Mucosa of stomach (tissue), 1 donor: ENCODE measurements around the gene XRCC3.

Experiments used
- H3K27me3 ChIP-seq: one replicate; pipeline ENCODE4 v1.7.0; 2013; ENCODE audit warnings: mild to moderate bottlenecking, low read length; ENCODE audit not compliant: control insufficient read depth, insufficient read depth
- H3K36me3 ChIP-seq: one replicate; pipeline ENCODE4 v1.7.0; 2013; ENCODE audit warnings: low read length; ENCODE audit not compliant: control insufficient read depth, insufficient read depth
- H3K4me1 ChIP-seq: one replicate; pipeline ENCODE4 v1.7.0; 2013; ENCODE audit warnings: mild to moderate bottlenecking, low read length; ENCODE audit not compliant: control insufficient read depth, insufficient read depth
- H3K4me3 ChIP-seq: one replicate; pipeline ENCODE4 v1.7.0; 2013; ENCODE audit warnings: low read length
- H3K9ac ChIP-seq: one replicate; pipeline ENCODE4 v1.7.0; 2013; ENCODE audit warnings: mild to moderate bottlenecking, low read length, moderate library complexity
- H3K9me3 ChIP-seq: one replicate; pipeline ENCODE4 v1.7.0; 2013; ENCODE audit warnings: mild to moderate bottlenecking, low read length, moderate library complexity; ENCODE audit not compliant: control insufficient read depth
- donor health status: Pancreatic carcinoma.

XRCC3 gene

GRCh38 chr14:103718572-103718971, 3.3 kb upstream of the XRCC3 start:
- Histone ChIP-seq H3K27me3 (no peaks in the 10 kb centered on the region), H3K4me1 (peaks cover 28% of the 10 kb centered on the region), H3K4me3 (no peak overlapping the region), H3K9me3 (no peaks in the 10 kb centered on the region), H3K36me3 (no peaks in the 10 kb centered on the region), H3K9ac (no peak overlapping the region)

GRCh38 chr14:103716899-103717411, 1.7 kb upstream of the XRCC3 start:
- H3K27me3 ChIP-seq: no peaks in the 10 kb centered on the region
- H3K9ac ChIP-seq: peak overlapping the region; percentile 70
- peak overlapping the region; percentile 80 for H3K4me3 ChIP-seq
- H3K9me3 ChIP-seq: no peaks in the 10 kb centered on the region
- peaks cover 33% of the 10 kb centered on the region for H3K4me1 ChIP-seq
- no peaks in the 10 kb centered on the region for H3K36me3 ChIP-seq

GRCh38 chr14:103716091-103716801, 995 bp upstream of the XRCC3 start:
- peaks cover 40% of the 10 kb centered on the region for H3K4me1 ChIP-seq
- H3K9ac ChIP-seq: peak overlapping the region; percentile 70

DNA sequence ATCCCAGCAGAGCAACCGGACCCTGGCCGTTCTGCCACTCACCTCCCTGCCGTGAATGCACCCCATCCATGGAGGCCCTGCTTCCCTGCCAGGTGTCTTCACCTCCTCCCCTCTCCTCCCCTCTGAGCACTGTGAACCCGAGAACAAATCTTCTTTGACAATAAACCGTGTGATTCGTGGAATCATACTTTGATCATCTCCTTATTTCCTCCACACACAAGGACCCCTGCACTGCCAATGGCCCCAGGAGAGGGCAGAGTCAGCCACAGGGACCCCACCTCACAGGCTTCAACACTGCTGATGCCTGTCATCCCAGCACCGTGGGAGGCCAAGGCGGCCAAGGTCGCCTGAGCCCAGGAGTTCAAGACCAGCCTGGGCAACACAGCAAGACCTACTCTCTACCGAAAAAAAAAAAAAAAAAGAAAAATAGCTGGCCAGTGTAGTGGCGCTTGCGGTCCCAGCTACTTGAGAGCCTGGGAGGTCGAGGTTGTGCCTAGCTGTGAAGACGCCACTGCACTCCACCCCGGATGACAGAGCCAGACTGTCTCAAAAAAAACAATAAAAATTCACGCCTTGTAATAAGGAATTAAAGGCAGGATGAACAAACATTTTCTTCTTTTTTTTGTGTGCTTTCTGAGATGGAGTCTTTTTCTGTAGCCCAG, 1.1 kb downstream of the XRCC3 start:
- H3K4me3 ChIP-seq: no peak overlapping the region
- no peak overlapping the region for H3K9ac ChIP-seq
- no peaks in the 10 kb centered on the region for H3K36me3 ChIP-seq
- H3K9me3 ChIP-seq: no peaks in the 10 kb centered on the region
- H3K27me3 ChIP-seq: no peaks in the 10 kb centered on the region
- H3K4me1 ChIP-seq: peaks cover 56% of the 10 kb centered on the region

More at GRCh38 chr14:103716091-103716801, 995 bp upstream of the XRCC3 start:
- Histone ChIP-seq H3K36me3 (no peaks in the 10 kb centered on the region), H3K27me3 (no peaks in the 10 kb centered on the region), H3K4me3 (peak overlapping the region; percentile 80), H3K9me3 (no peaks in the 10 kb centered on the region)

- Histone ChIP-seq H3K4me1 (peaks cover 60% of the 10 kb centered on the region), H3K9me3 (no peaks in the 10 kb centered on the region), H3K27me3 (no peaks in the 10 kb centered on the region), H3K9ac (no peak overlapping the region), H3K4me3 (no peak overlapping the region), H3K36me3 (no peaks in the 10 kb centered on the region)
Measured at GRCh38 chr14:103713304-103714062, 1.8 kb downstream of the XRCC3 start.

DNA sequence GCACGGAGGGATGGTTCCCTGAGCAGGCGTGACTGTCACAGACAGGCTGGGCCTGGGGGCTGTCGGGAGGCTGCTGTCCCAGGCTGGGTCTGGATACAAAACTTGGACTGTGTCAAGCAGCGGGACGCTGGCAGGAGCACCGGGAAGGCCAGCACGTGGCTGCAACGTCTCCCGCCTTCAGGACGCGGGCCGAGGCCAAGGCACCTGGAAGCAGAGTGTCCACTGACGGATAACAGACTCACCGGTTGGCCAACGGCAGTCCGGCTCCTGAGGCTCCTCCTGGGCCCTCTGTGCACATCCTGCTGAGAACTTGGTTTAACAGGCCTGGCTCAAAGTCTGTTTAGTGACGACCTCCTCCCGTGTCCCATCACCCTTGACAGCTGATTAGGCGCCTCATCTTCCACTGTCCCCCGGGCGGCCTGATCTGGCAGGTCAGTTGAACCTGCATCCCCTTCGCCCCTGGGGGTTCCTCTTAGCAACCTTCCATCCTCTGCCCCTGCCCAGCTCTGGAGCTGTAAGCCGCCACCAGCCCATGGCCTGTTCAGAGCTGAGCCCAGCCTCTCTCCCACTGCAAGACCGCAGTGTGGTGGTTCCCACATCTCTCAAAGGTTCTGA, 2.5 kb downstream of the XRCC3 start:
- no peaks in the 10 kb centered on the region for H3K36me3 ChIP-seq
- H3K4me1 ChIP-seq: peaks cover 60% of the 10 kb centered on the region
- peak overlapping the region; percentile 47 for H3K9ac ChIP-seq
- H3K9me3 ChIP-seq: no peaks in the 10 kb centered on the region
- H3K27me3 ChIP-seq: no peaks in the 10 kb centered on the region
- H3K4me3 ChIP-seq: no peak overlapping the region

DNA sequence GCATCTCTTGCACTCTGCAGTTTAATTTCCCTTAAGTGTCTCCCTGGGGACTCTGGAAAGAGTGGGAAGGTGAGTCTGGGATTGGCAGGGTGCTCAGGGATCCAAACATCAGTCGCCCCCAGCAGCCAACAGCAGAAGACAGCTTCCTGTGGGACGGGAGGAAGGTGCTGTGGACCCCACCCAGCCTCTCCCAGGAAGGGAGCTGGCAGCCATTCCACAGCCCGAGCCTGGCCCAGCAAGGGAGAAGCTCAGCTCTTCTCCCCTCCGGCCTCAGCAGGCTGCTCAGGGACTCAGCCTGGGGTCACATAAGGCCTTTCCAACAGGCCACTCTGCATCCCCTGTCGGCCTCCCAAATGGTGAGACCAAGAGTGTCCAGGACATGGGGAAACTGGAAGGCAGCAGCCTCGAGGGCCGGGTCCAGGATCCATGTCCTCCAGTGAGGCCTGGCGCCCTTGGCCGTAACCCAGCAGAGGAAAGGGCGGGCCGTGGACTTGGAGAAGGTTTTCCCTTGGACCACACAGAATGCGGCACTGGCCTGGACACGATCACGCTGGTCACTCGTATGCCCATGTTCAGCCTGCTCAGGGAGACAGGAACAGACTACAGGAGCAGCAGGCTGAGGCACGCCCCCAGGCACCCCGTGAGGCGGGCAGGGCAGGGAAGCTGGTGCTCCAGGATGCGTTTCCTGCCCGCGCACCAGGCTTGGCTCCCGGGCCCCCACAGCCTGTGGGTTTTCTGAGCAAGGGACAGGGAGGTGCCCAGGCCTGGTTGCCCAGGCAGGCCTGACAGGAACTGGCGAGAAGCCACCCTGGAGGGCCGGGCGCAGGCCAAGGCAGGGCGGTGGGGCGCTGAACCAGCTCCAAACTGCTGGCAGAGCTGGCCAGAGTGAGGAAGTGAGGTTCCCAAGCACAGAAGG, 3.5 kb downstream of the XRCC3 start:
- Histone ChIP-seq H3K36me3 (no peaks in the 10 kb centered on the region), H3K4me3 (no peak overlapping the region), H3K9me3 (no peaks in the 10 kb centered on the region), H3K9ac (peak overlapping the region; percentile 47), H3K4me1 (peaks cover 53% of the 10 kb centered on the region), H3K27me3 (no peaks in the 10 kb centered on the region)

GRCh38 chr14:103710771-103711377, 4.4 kb downstream of the XRCC3 start:
- no peak overlapping the region for H3K9ac ChIP-seq
- H3K4me3 ChIP-seq: no peak overlapping the region
- H3K4me1 ChIP-seq: peaks cover 50% of the 10 kb centered on the region
- no peaks in the 10 kb centered on the region for H3K27me3 ChIP-seq
- no peaks in the 10 kb centered on the region for H3K9me3 ChIP-seq
- no peaks in the 10 kb centered on the region for H3K36me3 ChIP-seq

- Histone ChIP-seq H3K4me1 (peaks cover 50% of the 10 kb centered on the region), H3K27me3 (no peaks in the 10 kb centered on the region), H3K9ac (no peak overlapping the region), H3K9me3 (no peaks in the 10 kb centered on the region), H3K4me3 (no peak overlapping the region), H3K36me3 (no peaks in the 10 kb centered on the region)
Measured at GRCh38 chr14:103709814-103710213, 5.4 kb downstream of the XRCC3 start.

DNA sequence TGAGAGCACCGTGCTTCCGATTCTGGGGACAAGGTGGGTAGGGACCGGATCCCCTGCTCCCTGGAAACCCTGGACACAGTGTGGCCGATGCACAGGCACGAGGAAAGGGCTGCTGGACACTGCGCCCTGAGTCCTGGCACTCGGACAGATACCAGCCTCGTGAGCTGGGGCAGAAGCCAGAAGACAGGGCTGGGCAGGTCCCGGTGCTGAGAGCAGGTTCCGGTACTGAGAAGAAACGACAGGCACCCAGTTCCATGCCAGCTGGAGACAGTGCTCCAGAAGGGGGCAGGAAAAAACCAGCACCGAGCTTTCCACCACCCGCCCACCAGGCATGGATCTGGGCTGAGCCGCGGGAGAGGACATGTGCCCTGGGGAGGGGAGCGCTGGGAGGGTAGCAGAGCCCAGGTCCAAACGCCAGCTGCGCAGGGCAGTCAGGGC, 6.5 kb downstream of the XRCC3 start:
- Histone ChIP-seq H3K27me3 (no peaks in the 10 kb centered on the region), H3K9me3 (no peaks in the 10 kb centered on the region), H3K4me1 (peaks cover 47% of the 10 kb centered on the region), H3K9ac (no peak overlapping the region), H3K4me3 (no peak overlapping the region), H3K36me3 (no peaks in the 10 kb centered on the region)
